WTC11 (cell line): ENCODE measurements around the gene RGSL1. TPM values are rescaled to one million over a fixed set of nuclear protein-coding genes. Genes with fewer than 3 reads are reported as not detected.

Experiments used
- ATAC-seq: fragments of 200-7000 bp; cut with Tn5 transposase; 2 replicates; pipeline ENCODE4 v1.10.0; 2021; ENCODE audit warnings: mild to moderate bottlenecking, moderate library complexity
- CTCF ChIA-PET: fragments of 300-600 bp; sonication (Branson Sonifier 250); formaldehyde crosslinking; loops from one replicate; lab custom pipeline; 2021; ENCODE audit warnings: antibody characterized with exemption; lab: Charles Lee
- POLR2A ChIA-PET: fragments of 350-600 bp; sonication (Branson Sonifier 250); formaldehyde crosslinking; loops from one replicate; lab custom pipeline; 2021; ENCODE audit warnings: antibody characterized with exemption; lab: Charles Lee
- DNase-seq: peaks from one replicate; pipeline ENCODE4 v3.0.0; 2021; ENCODE audit warnings: low spot score
- H3K27ac Mint-ChIP-seq: 2 replicates; pipeline ENCODE4 v1.8.0; 2021; ENCODE audit warnings: mixed read lengths
- H3K27me3 Mint-ChIP-seq: 2 replicates; pipeline ENCODE4 v1.8.0; 2021; ENCODE audit warnings: low read depth, mild to moderate bottlenecking, moderate library complexity, mixed read lengths
- H3K36me3 Mint-ChIP-seq: 2 replicates; pipeline ENCODE4 v1.8.0; 2021; ENCODE audit warnings: mixed read lengths
- H3K4me1 Mint-ChIP-seq: 2 replicates; pipeline ENCODE4 v1.8.0; 2022; ENCODE audit warnings: mixed read lengths
- H3K4me3 Mint-ChIP-seq: 2 replicates; pipeline ENCODE4 v1.8.0; 2021; ENCODE audit warnings: mild to moderate bottlenecking, moderate library complexity, mixed read lengths
- H3K9me3 Mint-ChIP-seq: 2 replicates; pipeline ENCODE4 v1.8.0; 2021; ENCODE audit warnings: mixed read lengths
- ATF3 ChIP-seq: sonication (generic); formaldehyde crosslinking; conservative IDR thresholded peaks from 2 replicates; pipeline ENCODE4 v1.8.1; 2022; ENCODE audit warnings: mild to moderate bottlenecking, missing genetic modification reagents
- CDX4 ChIP-seq: fragments of 250-450 bp; sonication (Bioruptor Pico); IDR thresholded peaks from 2 replicates; pipeline ENCODE4 v1.9.0; 2021; ENCODE audit warnings: moderate library complexity, mild to moderate bottlenecking, inconsistent platforms, borderline replicate concordance
- CREM ChIP-seq: sonication (generic); formaldehyde crosslinking; IDR thresholded peaks from 2 replicates; pipeline ENCODE4 v1.8.1; 2022; ENCODE audit warnings: mild to moderate bottlenecking, missing genetic modification reagents, moderate library complexity
- ELF4 ChIP-seq: sonication (generic); formaldehyde crosslinking; IDR thresholded peaks from 2 replicates; pipeline ENCODE4 v1.8.1; 2022; ENCODE audit warnings: low read depth, mild to moderate bottlenecking, moderate library complexity, missing genetic modification reagents
- ETV6 ChIP-seq: sonication (generic); formaldehyde crosslinking; IDR thresholded peaks from 2 replicates; pipeline ENCODE4 v1.8.1; 2022; ENCODE audit warnings: mild to moderate bottlenecking, missing genetic modification reagents
- FOXJ3 ChIP-seq: sonication (generic); formaldehyde crosslinking; IDR thresholded peaks from 2 replicates; pipeline ENCODE4 v1.9.0; 2021; ENCODE audit warnings: missing genetic modification reagents, mild to moderate bottlenecking, borderline replicate concordance
- GABPB1 ChIP-seq: sonication (generic); formaldehyde crosslinking; IDR thresholded peaks from 2 replicates; pipeline ENCODE4 v1.8.1; 2023; ENCODE audit warnings: mild to moderate bottlenecking, missing genetic modification reagents
- GTF2I ChIP-seq: fragments of 250-450 bp; sonication (Bioruptor Pico); conservative IDR thresholded peaks from 2 replicates; pipeline ENCODE4 v1.4.0; 2021; ENCODE audit warnings: mild to moderate bottlenecking
- HMGXB4 ChIP-seq: sonication (generic); formaldehyde crosslinking; IDR thresholded peaks from 2 replicates; pipeline ENCODE4 v1.8.1; 2023; ENCODE audit warnings: mild to moderate bottlenecking, moderate library complexity, missing genetic modification reagents
- IRF1 ChIP-seq: sonication (generic); formaldehyde crosslinking; IDR thresholded peaks from 2 replicates; pipeline ENCODE4 v1.8.0; 2023; ENCODE audit warnings: missing genetic modification reagents
- NFYB ChIP-seq: sonication (generic); formaldehyde crosslinking; conservative IDR thresholded peaks from 2 replicates; pipeline ENCODE4 v1.8.0; 2022; ENCODE audit warnings: low read depth, missing genetic modification reagents
- NR2C2 ChIP-seq: sonication (generic); formaldehyde crosslinking; IDR thresholded peaks from 2 replicates; pipeline ENCODE4 v1.8.0; 2022; ENCODE audit warnings: mild to moderate bottlenecking, missing genetic modification reagents
- NR3C1 ChIP-seq: sonication (generic); formaldehyde crosslinking; conservative IDR thresholded peaks from 2 replicates; pipeline ENCODE4 v1.8.1; 2023; ENCODE audit warnings: low read depth, mild to moderate bottlenecking, missing genetic modification reagents
- OVOL2 ChIP-seq: fragments of 250-450 bp; sonication (Bioruptor Pico); IDR thresholded peaks from 2 replicates; pipeline ENCODE4 v1.9.0; 2021; ENCODE audit warnings: mild to moderate bottlenecking, borderline replicate concordance
- PREB ChIP-seq: sonication (generic); formaldehyde crosslinking; IDR thresholded peaks from 2 replicates; pipeline ENCODE4 v1.8.1; 2022; ENCODE audit warnings: mild to moderate bottlenecking, missing genetic modification reagents, moderate library complexity, borderline replicate concordance
- PRRX2 ChIP-seq: fragments of 250-450 bp; sonication (Bioruptor Pico); IDR thresholded peaks from 2 replicates; pipeline ENCODE4 v1.8.0; 2021; ENCODE audit warnings: mild to moderate bottlenecking
- RELA ChIP-seq: sonication (generic); formaldehyde crosslinking; IDR thresholded peaks from 2 replicates; pipeline ENCODE4 v1.8.1; 2022; ENCODE audit warnings: missing genetic modification reagents, mild to moderate bottlenecking, borderline replicate concordance
- SMAD4 ChIP-seq: sonication (generic); formaldehyde crosslinking; IDR thresholded peaks from 2 replicates; pipeline ENCODE4 v1.8.0; 2022; ENCODE audit warnings: mild to moderate bottlenecking, missing genetic modification reagents
- TP53 ChIP-seq: sonication (generic); formaldehyde crosslinking; IDR thresholded peaks from 2 replicates; pipeline ENCODE4 v1.8.1; 2023; ENCODE audit warnings: mild to moderate bottlenecking, missing genetic modification reagents
- ZNF138 ChIP-seq: sonication (generic); formaldehyde crosslinking; conservative IDR thresholded peaks from 2 replicates; pipeline ENCODE4 v1.8.1; 2022; ENCODE audit warnings: mild to moderate bottlenecking, moderate library complexity, missing genetic modification reagents
- ZNF416 ChIP-seq: fragments of 250-450 bp; sonication (Bioruptor Pico); IDR thresholded peaks from 2 replicates; pipeline ENCODE4 v1.9.0; 2021; ENCODE audit warnings: mild to moderate bottlenecking, inconsistent platforms
- ZNF423 ChIP-seq: fragments of 250-450 bp; sonication (Bioruptor Pico); IDR thresholded peaks from 2 replicates; pipeline ENCODE4 v2.1.2; 2022; ENCODE audit warnings: mild to moderate bottlenecking, moderate library complexity
- ZNF671 ChIP-seq: fragments of 250-450 bp; sonication (Bioruptor Pico); IDR thresholded peaks from 2 replicates; pipeline ENCODE4 v1.8.0; 2021; ENCODE audit warnings: mild to moderate bottlenecking
- ZSCAN18 ChIP-seq: fragments of 250-450 bp; sonication (Bioruptor Pico); IDR thresholded peaks from 2 replicates; pipeline ENCODE4 v2.1.2; 2022; ENCODE audit warnings: mild to moderate bottlenecking, moderate library complexity
- total RNA-seq: library from RNA; stranded (reverse); gene quantifications from 3 replicates; pipeline ENCODE4 v1.2.3, GENCODE V29; 2021

Gene RGSL1
- total RNA-seq, 1 experiment from 2014 or later: not detected

- DNase-seq: no peak
- Mint-ChIP-seq H3K27ac (no peak overlapping the region), H3K27me3 (peaks cover 64% of the 10 kb centered on the region), H3K4me3 (no peak overlapping the region), H3K4me1 (peaks cover 34% of the 10 kb centered on the region), H3K36me3 (no peaks in the 10 kb centered on the region; the same call in 1 of the 2 replicates), H3K9me3 (no peaks in the 10 kb centered on the region)
- TF ChIP-seq SMAD4 (CRISPR knock-in tag) (no peak), ETV6 (CRISPR knock-in tag) (no peak), CDX4 (CRISPR knock-in tag) (no peak), TP53 (CRISPR knock-in tag) (no peak), NFYB (CRISPR knock-in tag) (no peak), ZNF423 (CRISPR knock-in tag) (no peak), FOXJ3 (CRISPR knock-in tag) (no peak), ELF4 (CRISPR knock-in tag) (no peak), ATF3 (CRISPR knock-in tag) (no peak), CREM (CRISPR knock-in tag) (no peak), OVOL2 (CRISPR knock-in tag) (no peak), NR2C2 (CRISPR knock-in tag) (no peak), ZNF671 (CRISPR knock-in tag) (no peak), ZNF138 (CRISPR knock-in tag) (no peak), RELA (CRISPR knock-in tag) (no peak), PRRX2 (CRISPR knock-in tag) (no peak), PREB (CRISPR knock-in tag) (no peak)
- ATAC-seq: no peak
- POLR2A ChIA-PET: no interaction called here
- CTCF ChIA-PET: interaction anchor here (16.0 kb wide), 1 partner anchor 178 kb away, joined by 669 read pairs; the partner anchor contains the start of gene NPL
Observed at GRCh38 chr1:182607566-182607965, 157.6 kb downstream of the RGSL1 start.

GRCh38 chr1:182608236-182608635 is 158.3 kb downstream of the RGSL1 start:
- Mint-ChIP-seq H3K27me3 (peaks cover 71% of the 10 kb centered on the region), H3K27ac (no peak overlapping the region), H3K9me3 (no peaks in the 10 kb centered on the region), H3K4me3 (no peak overlapping the region), H3K36me3 (no peaks in the 10 kb centered on the region), H3K4me1 (peaks cover 40% of the 10 kb centered on the region)
- ATAC-seq (no peak), DNase-seq (no peak)
- POLR2A ChIA-PET: no interaction called here
- CTCF ChIA-PET: interaction anchor here (1.0 to 1.6 kb wide), 4 partner anchors 13 to 174 kb away, joined by 3 to 5 read pairs (median 3); no protein-coding TSS in a partner anchor
- TF ChIP-seq GTF2I (CRISPR knock-in tag): no peak
- no peak for TF ChIP-seq CREM (CRISPR knock-in tag)
- TF ChIP-seq HMGXB4: no peak
- TF ChIP-seq ZNF416 (CRISPR knock-in tag): no peak
- no peak for TF ChIP-seq GABPB1 (CRISPR knock-in tag)
- TF ChIP-seq NR3C1 (CRISPR knock-in tag): no peak
- TF ChIP-seq IRF1: no peak
- no peak for TF ChIP-seq ZSCAN18 (CRISPR knock-in tag)
